BJ (cell line): ENCODE results near the gene RNF144B. TPM values are rescaled to one million over a fixed set of nuclear protein-coding genes. Genes with fewer than 3 reads are reported as not detected.

ENCODE experiments used
- CTCF ChIA-PET: fragments of 350-600 bp; formaldehyde crosslinking; extraction: SDS; loops from one replicate; lab custom pipeline; 2021; ENCODE audit warnings: antibody characterized with exemption, inconsistent platforms; lab: Yijun Ruan, JAX
- POLR2A ChIA-PET: fragments of 300-600 bp; sonication (Branson Sonifier 250); formaldehyde crosslinking; extraction: SDS; loops from one replicate; lab custom pipeline; 2021; ENCODE audit warnings: antibody characterized with exemption; lab: Charles Lee
- DNase-seq: peaks from one replicate; pipeline ENCODE4 v3.0.0-alpha.2; 2011; ENCODE audit warnings: low read depth
- H3K27me3 ChIP-seq: 2 replicates; pipeline ENCODE4 v1.6.0; 2011; ENCODE audit warnings: low read length; ENCODE audit not compliant: control insufficient read depth, insufficient read depth
- H3K36me3 ChIP-seq: 2 replicates; pipeline ENCODE4 v1.5.1; 2011; ENCODE audit warnings: low read length; ENCODE audit not compliant: control insufficient read depth, insufficient read depth
- H3K4me3 ChIP-seq: 2 replicates; pipeline ENCODE4 v1.5.1; 2011; ENCODE audit warnings: low read depth, mild to moderate bottlenecking, control low read depth, low read length
- CTCF ChIP-seq: IDR thresholded peaks from 2 replicates; pipeline ENCODE4 v1.5.1; 2011; ENCODE audit warnings: low read depth, mild to moderate bottlenecking, control low read depth, inconsistent platforms, low read length, moderate library complexity; ENCODE audit not compliant: insufficient read depth
- polyA plus RNA-seq: library from polyadenylated mRNA; depleted of rRNA; stranded (reverse); fragments of >200 nt; gene quantifications from 2 replicates; pipeline ENCODE4 v1.2.3, GENCODE V29; 2011

The RNF144B gene
- polyA plus RNA-seq, 1 experiment = 1.4 TPM

GRCh38 chr6:18444111-18444510, 57.0 kb downstream of the RNF144B start:
- no peaks in the 10 kb centered on the region for H3K36me3 ChIP-seq
- ChIA-PET CTCF (no interaction called here), POLR2A (interaction anchor here (0.7 kb wide), 1 partner anchor 38 kb away, joined by 6 read pairs; no protein-coding TSS in a partner anchor)
- DNase-seq = no peak
- H3K4me3 ChIP-seq = no peak overlapping the region
- TF ChIP-seq CTCF = no peak
- no peaks in the 10 kb centered on the region for H3K27me3 ChIP-seq

- no peaks in the 10 kb centered on the region for H3K36me3 ChIP-seq
- ChIA-PET POLR2A (no interaction called here), CTCF (no interaction called here)
- DNase-seq = no peak
- H3K27me3 ChIP-seq = no peaks in the 10 kb centered on the region
- TF ChIP-seq CTCF = no peak
- H3K4me3 ChIP-seq = no peak overlapping the region
These were observed 58.1 kb downstream of the RNF144B start for GRCh38 chr6:18445228-18445627.

GRCh38 chr6:18446771-18447170, 59.6 kb downstream of the RNF144B start:
- no peak for DNase-seq
- no peak for TF ChIP-seq CTCF
- ChIA-PET POLR2A (no interaction called here), CTCF (no interaction called here)
- H3K27me3 ChIP-seq = no peaks in the 10 kb centered on the region
- H3K4me3 ChIP-seq = no peak overlapping the region
- no peaks in the 10 kb centered on the region for H3K36me3 ChIP-seq

GRCh38 chr6:18447552-18447951, 60.4 kb downstream of the RNF144B start:
- no peak overlapping the region for H3K4me3 ChIP-seq
- POLR2A ChIA-PET = no interaction called here
- no peak for DNase-seq
- CTCF ChIA-PET = interaction anchor here (1.2 kb wide), 1 partner anchor 18 kb away, joined by 3 read pairs; no protein-coding TSS in a partner anchor
- no peaks in the 10 kb centered on the region for H3K36me3 ChIP-seq
- no peaks in the 10 kb centered on the region for H3K27me3 ChIP-seq
- no peak for TF ChIP-seq CTCF

GRCh38 chr6:18451756-18452155, 64.6 kb downstream of the RNF144B start:
- TF ChIP-seq CTCF = no peak
- H3K36me3 ChIP-seq = no peaks in the 10 kb centered on the region
- no peak overlapping the region for H3K4me3 ChIP-seq
- CTCF ChIA-PET = no interaction called here
- DNase-seq = no peak
- no peaks in the 10 kb centered on the region for H3K27me3 ChIP-seq
- POLR2A ChIA-PET = no interaction called here
